ENCODE data around the gene SHISA5. TPM values are rescaled to one million over a fixed set of nuclear protein-coding genes. Genes with fewer than 3 reads are reported as not detected.

The SHISA5 gene
- total and polyA plus RNA-seq, 2 experiments from 2014 or later: 86.0 to 92.3 TPM

DNA sequence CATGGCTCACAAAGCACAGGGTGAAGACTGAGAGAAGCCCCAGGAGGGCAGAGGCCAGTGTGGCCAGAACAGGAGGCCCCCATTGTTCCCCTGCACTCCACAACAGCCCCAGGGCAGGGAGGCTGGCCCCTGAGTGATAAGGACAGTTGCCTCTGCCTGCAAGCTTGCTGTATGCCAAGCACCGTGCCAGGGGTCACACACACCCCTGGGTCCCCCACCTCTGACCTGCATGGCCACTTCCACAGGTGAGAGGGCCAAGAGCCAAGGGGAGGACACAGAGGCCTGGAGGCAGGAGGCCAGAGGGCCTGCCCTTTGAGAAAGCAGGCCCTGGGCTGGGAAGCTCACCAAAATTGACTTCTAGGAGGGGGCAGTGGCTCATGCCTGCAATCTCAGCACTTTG lies 33.7 kb downstream of the SHISA5 start:
- H3K4me1 ChIP-seq (ENCODE audit: low read depth): peaks cover 27% of the 10 kb centered on the region
- TF ChIP-seq CTCF (IDR thresholded peaks at IDR 0.05; ENCODE audit: low read depth, low read length): no peak
- H3K36me3 ChIP-seq: no peaks in the 10 kb centered on the region

DNA sequence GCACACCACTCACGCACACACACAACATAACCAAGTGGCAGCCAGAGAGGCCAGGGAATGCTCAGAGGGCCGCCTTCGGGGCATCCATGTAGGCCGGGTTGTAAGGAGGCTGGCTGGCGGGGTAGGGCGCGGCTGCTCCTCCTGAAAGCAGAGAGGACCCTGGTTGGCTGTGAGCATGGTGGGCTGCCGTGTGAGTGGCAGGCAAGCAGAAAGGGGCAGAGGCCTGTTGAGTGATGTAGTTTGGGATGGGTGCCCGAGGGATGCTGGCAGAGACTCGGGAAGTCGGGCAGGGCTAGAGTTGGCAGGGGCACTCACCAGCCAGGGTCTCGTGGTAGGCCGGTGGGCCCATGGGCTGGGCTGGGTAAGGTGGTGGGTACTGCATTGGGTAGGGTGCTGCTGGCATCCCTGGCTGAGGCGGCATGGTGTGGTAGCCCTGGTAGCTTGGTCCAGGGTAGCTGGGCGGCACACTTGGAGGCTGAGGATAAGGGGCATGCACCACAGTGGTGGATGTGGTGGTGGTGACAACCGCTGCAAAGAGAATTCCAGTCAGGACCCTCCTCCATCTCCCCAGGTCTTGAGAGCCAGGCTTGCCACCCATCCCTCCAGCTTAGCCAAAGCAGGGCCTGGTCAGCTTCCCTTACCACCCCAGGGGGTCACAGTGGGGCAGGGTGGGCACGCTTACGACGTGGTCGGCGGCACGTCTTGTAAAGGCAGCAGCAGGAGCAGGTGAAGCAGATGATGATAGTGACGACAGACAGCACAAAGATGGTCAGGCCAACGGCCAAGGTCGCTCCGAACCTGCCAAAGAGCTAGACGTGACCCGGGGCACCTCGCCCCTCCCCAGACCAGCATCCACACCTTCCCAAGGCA lies 34.7 kb downstream of the SHISA5 start:
- Histone ChIP-seq H3K4me3 (no peak overlapping the region), H3K27me3 (no peaks in the 10 kb centered on the region), H3K4me1 (ENCODE audit: low read depth) (peaks cover 25% of the 10 kb centered on the region), H3K27ac (no peak overlapping the region), H3K9me3 (ENCODE audit: low read depth) (no peaks in the 10 kb centered on the region), H3K36me3 (no peaks in the 10 kb centered on the region)
- no peak for DNase-seq (ENCODE audit: low read depth in 1 of 2, low spot score in 1 of 2)
- TF ChIP-seq CTCF (IDR thresholded peaks at IDR 0.05; ENCODE audit: low read depth, low read length): no peak

More for the DNA sequence above, 33.7 kb downstream of the SHISA5 start:
- no peak overlapping the region for H3K4me3 ChIP-seq
- no peaks in the 10 kb centered on the region for H3K9me3 ChIP-seq (ENCODE audit: low read depth)
- H3K27ac ChIP-seq: no peak overlapping the region
- no peaks in the 10 kb centered on the region for H3K27me3 ChIP-seq
- DNase-seq (ENCODE audit: low read depth in 1 of 2, low spot score in 1 of 2): no peak

GRCh38 chr3:48468329-48468731 lies 35.6 kb downstream of the SHISA5 start:
- no peaks in the 10 kb centered on the region for H3K27me3 ChIP-seq
- no peak for DNase-seq (ENCODE audit: low read depth in 1 of 2, low spot score in 1 of 2)
- H3K4me1 ChIP-seq (ENCODE audit: low read depth): peaks cover 21% of the 10 kb centered on the region
- no peaks in the 10 kb centered on the region for H3K9me3 ChIP-seq (ENCODE audit: low read depth)
- no peak for TF ChIP-seq CTCF (IDR thresholded peaks at IDR 0.05; ENCODE audit: low read depth, low read length)
- no peak overlapping the region for H3K27ac ChIP-seq
- no peaks in the 10 kb centered on the region for H3K36me3 ChIP-seq
- no peak overlapping the region for H3K4me3 ChIP-seq

DNA sequence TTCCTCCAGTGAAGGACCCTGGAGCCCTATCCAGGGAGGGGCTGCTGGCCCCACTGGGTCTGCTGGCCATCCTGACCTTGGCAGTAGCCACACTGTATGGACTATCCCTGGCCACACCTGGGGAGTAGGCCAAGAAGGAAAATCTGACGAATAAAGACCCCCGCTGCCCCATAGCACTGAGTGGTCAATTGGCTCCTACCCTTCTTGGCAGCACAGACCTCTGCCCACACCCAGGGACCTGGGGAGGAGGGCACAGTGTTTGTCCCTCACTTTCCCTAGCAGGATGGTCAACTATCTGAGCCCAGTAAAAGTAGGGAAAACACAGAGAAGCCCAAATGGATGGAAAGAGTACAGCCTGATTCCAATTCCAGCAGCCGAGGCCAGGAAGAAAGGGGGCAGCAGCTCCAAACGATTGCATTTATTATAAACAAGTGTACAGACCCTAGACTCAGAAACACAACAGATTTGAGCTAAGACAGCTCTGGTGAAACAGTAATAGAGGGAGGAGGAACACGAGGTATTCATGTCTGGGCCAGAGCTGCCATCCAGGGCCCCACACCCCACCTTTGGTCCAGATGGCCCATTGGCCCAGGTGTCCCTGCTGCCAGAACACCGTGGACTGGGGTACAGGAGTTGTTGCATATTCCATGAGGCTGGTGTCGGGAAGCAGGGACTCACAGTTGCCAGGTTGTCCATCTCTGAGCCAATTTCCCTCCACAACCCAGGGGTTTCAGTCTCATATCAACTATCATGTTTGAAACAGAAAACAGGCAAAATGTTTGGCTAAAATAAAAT lies 36.3 kb downstream of the SHISA5 start:
- Histone ChIP-seq H3K9me3 (ENCODE audit: low read depth) (no peaks in the 10 kb centered on the region), H3K4me1 (ENCODE audit: low read depth) (peaks cover 15% of the 10 kb centered on the region), H3K27ac (peak overlapping the region; percentile 93), H3K27me3 (no peaks in the 10 kb centered on the region), H3K36me3 (no peaks in the 10 kb centered on the region), H3K4me3 (no peak overlapping the region)
- no peak for DNase-seq (ENCODE audit: low read depth in 1 of 2, low spot score in 1 of 2)
- no peak for TF ChIP-seq CTCF (IDR thresholded peaks at IDR 0.05; ENCODE audit: low read depth, low read length)

- Histone ChIP-seq H3K36me3 (no peaks in the 10 kb centered on the region), H3K27me3 (no peaks in the 10 kb centered on the region), H3K9me3 (ENCODE audit: low read depth) (no peaks in the 10 kb centered on the region), H3K27ac (peak overlapping the region; percentile 93), H3K4me1 (ENCODE audit: low read depth) (peaks cover 9% of the 10 kb centered on the region), H3K4me3 (no peak overlapping the region)
- DNase-seq (ENCODE audit: low read depth in 1 of 2, low spot score in 1 of 2): no peak
- TF ChIP-seq CTCF (IDR thresholded peaks at IDR 0.05; ENCODE audit: low read depth, low read length): no peak
Observed at GRCh38 chr3:48467110-48467454, 36.9 kb downstream of the SHISA5 start.
